MM.1S (cell line): ENCODE results near the gene PRR33.

Source experiments
- CTCF ChIP-seq: fragments of 300-600 bp; sonication (generic); IDR thresholded peaks from 2 replicates; pipeline ENCODE4 v1.5.1; 2016; ENCODE audit warnings: antibody characterized with exemption, low read length, mixed read lengths
- EZH2 ChIP-seq: fragments of 300-600 bp; sonication (generic); optimal IDR thresholded peaks from 2 replicates; pipeline ENCODE3; 2017; ENCODE audit warnings: low read depth, mild to moderate bottlenecking, antibody characterized with exemption, low read length, mixed read lengths
- EZH2phosphoT487 ChIP-seq: fragments of 300-600 bp; sonication (generic); IDR thresholded peaks from 2 replicates; pipeline ENCODE4 v1.6.1; 2018; ENCODE audit warnings: antibody characterized with exemption, low read length

- TF ChIP-seq CTCF, result no peak
- no peak for TF ChIP-seq EZH2
- TF ChIP-seq EZH2phosphoT487, result no peak
Measured at GRCh38 chr11:1855886-1856265, 35.8 kb downstream of the PRR33 start.
